NCI-H2107 treated with DMSO at 0.1 percent for 48 hours (cell line): ENCODE results near the gene DCTD.
"Not testable (repeated sequence)": the region's sequence is repeated elsewhere in the genome, so short reads cannot be mapped to it uniquely, and the experiment has no call there.

ENCODE experiments used
- DNase-seq: peaks from one replicate; lab custom pipeline; 2025; ENCODE audit not compliant: unreplicated experiment; lab: John Stamatoyannopoulos, UW

Gene DCTD

DNA sequence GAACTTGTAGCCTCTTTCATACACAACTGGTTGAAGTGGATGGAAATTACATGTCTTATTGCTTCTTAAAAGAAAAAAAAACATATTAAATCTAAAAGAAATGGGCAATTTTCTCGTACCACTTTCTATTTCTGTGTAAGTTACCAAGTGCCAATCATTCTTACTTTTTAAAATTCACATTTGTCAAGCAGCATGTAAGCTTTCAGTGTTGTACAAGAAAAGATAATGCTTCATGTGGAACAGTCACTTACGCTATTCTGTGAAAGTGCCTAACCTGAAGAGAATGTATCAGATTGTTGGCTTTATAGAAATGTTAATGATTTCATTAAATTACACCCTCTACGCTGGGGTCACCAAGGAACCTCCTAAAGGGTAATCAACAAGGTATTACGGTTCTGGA is 4.4 kb upstream of the DCTD start:
- no peak for DNase-seq

DNA sequence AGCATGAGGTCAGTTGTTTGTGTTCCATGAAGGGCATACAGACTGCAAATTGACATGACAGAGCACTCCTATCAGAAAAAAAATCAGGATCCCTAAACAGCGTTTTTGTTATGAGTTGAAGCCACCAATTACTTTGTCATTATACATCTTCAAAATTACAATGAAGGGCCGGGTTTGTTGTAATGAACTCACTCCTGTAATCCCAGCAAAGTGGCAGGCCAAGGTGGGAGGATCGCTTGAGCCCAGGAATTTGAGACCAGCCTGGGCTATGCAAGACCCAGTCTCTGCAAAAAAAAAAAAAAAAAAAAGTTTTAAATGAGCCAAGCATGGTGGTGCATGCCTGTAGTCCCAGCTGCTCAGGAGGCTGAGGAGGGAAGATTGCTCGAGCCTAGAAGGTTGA is 3.5 kb upstream of the DCTD start:
- no peak for DNase-seq

DNA sequence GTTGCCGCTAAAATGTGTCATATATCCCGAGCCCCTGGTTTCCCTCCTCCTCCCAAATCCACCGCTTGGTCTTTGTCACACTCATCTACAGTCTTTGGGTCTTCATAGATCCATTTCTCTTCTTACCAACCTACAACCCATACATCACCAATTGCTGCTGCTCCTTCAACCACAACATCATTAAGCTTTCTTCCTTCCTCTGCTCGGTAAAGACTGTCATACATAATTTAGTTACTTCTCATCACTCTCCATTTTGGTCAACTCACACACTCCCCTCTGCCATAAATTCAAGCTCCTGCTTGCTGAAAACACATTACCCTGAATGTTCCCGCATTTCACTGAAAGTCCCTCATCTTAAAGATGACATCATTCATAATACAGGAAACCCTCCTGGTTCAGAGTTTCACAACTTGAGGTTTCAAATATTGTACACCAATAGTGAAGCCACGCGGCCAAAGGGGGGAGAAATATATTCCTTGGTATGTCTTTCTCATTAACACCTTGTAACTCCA is 1.7 kb upstream of the DCTD start:
- DNase-seq: no peak

DNA sequence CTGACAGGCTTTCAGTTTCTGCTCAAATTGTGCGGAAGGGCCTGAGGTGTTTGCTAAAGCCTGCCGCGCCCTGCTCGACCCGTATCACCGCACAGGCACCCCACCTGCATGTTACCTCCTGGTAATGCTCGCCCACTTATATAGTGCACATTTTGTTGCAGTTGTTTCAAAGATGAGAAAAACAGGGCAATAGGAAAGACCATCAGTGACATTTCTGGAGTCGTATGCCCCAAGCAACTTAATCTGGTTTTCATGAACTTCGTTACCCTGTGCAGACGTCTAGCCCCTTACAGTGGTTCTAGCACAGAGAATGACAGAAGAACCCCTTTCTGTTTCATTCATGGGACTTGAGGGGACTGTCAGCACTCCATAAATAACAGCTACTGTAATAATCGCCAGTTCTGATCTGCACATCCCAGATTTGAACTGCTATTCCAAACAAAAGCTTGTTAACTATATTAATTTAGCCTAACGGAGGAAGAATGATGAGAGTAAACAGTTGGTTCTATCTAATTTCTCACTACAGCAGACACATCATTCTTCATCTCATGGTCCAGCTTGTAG is 940 bp upstream of the DCTD start:
- DNase-seq: no peak

DNA sequence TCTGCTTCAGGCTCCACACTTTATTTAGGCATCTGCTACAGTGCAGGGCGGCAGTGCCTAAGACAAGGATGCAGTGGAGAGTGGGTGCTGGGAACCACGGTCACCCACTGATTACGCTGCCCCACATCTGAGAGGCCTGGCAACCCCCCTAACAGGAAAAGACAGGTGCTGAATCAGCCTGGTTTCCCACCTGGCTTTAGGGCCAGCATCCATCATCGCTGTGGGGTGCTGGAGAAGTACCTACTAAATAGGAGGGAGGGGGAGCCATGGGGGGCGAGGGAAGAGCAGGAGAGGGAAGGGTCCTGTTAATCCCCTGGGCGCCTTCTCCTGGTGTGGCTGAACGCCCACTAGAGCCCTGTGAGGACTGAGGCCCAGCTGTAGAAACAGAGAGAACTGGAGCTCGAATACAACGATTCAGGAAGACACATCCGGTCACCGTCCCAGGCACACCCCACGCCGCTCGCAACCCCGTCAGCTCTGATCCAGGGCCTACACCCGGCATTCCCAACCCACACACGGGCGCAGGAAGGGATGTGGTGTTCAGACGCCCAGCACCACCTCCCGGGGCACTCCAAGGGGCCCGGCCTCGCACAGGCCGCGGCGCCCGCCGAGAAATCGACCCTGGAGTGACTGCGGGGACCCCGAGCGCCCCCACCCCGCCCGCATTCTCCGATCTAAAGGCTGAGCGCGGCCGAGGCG is 554 bp downstream of the DCTD start:
- DNase-seq: no peak

DNA sequence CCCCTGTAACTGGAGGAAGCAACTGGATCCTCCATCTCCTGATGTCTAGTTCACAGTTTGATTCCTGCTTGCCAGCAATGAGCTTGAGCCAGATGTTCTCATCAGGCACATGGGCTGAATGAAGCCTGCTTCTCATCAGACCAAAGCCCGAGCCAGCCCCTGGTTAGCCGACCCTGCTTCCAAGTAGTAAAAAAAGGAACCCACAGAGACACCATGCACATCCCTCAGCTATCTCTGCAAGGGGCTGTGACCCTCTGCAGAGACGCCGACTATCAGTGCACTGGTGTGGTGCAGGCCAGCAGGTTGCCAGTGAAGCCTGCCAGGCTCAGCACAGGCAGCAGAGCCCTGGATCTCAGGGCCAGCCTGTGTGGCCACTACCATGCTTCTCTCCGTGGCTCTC is 2.8 kb downstream of the DCTD start:
- no peak for DNase-seq

DNA sequence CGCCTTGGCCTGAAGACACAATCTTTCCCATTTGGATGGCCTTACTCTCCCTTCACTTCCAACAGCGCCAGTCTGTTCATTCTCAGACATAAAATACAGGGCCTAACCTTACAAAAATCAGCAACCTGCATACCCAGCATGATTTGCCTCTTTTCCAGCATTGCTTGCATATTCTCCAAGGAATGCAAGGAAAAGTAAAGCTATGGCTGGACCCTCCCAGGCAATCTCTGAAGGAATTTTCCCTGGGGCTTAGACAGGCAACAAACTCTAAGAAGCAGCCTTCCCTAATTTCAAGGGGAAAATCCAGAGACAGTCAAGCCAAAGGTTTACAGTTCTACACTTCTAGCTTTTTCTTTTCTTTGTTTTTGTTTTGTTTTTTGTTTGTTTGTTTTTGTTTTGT is 3.6 kb downstream of the DCTD start:
- no peak for DNase-seq

DNA sequence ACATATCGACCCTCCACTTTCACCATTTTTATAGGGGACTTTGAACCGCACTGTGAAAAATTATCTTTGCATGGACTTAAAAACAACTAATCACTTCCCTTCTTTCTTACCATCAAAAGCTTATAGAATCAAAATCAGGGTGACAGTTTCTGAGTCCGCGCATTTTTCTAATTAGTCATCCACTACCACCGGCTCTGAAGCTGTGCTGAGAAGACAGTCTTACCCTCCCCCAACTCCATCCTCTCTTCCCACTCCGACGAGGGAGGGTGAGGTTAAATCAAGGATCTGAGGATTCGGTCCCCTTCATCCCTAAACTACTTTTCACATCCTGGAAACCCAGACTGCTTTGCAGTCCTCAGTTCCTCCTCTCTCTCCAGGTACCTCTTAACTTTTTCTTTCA is 4.2 kb downstream of the DCTD start:
- no peak for DNase-seq

DNA sequence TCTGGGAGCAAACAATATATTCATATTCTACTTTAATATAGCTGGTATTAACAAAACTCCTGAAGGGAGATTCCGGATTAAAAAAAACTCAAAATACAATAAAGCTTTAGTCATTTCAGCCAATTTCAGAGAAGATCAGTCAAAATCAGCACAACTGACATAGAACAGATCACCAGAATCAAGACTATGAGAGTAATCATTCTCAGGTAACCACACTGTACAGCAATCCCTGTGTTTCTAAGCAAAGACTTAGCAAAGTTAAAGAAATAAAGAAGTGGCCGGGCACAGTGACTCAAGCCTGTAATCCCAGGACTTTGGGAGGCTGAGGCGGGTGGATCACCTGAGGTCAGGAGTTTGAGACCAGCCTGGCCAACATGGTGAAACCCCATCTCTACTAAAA is 9.1 kb downstream of the DCTD start:
- DNase-seq: no peak

DNA sequence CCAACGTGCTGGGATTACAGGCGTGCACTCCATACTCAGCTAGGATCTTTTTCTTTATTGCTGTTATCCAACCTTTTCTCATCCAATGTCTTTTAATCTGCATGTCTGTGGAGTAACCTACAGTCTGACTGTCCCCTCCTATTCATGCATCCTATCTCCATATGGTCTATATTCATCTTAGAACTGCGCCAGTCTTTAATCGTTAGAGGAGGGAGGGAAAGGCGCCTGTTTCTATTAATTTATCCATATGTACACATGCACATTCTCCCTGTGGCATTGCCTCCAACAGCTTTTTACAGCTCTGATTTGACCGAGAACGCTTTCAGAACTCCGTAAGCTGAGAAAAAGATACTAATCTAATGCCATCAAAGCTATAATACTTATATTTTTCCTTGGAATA is 9.8 kb downstream of the DCTD start:
- no peak for DNase-seq

DNA sequence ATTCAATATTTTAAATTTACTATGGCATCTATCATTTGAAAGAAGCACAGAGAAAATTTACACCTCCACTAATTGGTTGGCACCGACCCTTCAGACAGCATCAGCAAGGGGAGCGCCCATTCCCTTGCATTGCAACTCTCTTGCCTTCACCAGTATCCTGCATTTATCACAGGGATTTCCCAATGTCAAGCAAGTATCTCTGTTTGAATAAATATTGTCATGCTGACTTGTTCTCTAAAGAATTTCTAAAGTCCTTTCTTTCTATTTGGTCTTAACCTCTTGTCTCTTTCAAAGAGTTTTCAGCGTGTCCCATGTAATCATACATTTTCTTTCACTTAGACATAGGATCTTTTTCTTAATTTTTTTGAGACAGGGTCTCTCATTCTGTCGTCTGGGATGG is 10.4 kb downstream of the DCTD start:
- no peak for DNase-seq

DNA sequence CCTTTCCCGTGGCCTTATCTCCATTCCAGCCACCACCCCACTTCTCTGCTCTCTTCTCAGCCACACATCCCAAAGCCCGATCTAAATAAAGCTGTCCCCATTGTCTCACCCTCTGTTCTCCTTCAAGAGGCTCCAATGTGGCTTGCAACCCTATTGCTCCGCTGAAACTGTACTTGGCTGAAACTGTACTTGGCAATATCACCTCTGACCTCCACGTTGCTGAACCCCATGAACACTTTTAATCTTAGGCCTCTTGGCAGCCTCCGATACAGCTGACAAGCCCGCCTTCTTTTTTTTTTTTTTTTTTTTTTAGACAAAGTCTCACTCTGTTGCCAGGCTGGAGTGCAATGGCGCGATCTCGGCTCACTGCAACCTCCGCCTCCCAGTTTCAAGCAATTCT is 12.1 kb downstream of the DCTD start:
- no peak for DNase-seq

DNA sequence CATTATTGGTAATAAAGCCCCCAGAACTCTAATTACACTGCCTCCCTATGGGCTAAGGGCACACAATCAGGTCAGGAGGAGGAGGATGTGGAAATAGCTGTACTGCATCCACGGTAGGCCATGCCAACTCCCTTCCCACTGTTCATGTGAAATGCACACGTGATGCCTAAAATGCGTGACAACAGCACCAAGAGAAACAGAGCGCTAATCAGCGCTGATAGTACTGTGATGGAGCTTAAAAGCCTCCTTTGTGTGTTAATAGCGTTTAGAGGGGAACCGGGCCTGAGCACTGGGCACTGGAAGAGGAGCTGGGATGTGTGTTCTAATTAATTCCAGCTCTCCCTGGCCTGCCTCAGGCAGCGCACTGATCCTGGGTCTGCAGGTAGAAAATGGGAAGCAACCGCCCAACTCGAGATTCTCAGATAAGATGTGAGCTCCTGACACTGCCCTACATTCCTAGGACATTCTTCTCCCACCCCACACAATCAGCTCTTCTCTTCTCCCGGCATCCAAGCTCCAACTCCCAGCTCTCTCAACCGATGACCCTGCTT is 12.9 kb downstream of the DCTD start:
- DNase-seq: no peak

DNA sequence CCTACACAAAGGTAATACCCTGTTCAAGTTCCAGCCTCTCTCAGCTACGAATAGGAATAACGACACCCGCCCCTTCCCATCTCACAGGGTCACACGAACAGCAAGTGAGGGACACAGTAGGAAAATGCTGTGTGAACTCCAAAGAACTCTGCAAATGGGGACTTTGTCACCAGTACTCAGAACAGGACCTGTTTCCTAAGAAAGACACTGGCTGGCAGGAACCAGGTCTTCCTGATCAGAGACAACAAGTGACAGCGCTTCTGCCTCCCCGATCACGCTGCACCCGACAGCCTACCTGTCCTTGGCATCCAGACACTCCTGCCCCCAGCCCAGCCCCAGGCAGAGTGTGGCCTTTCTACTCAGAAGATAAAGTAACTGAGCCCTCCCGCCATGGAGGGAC is 14.2 kb downstream of the DCTD start:
- no peak for DNase-seq

DNA sequence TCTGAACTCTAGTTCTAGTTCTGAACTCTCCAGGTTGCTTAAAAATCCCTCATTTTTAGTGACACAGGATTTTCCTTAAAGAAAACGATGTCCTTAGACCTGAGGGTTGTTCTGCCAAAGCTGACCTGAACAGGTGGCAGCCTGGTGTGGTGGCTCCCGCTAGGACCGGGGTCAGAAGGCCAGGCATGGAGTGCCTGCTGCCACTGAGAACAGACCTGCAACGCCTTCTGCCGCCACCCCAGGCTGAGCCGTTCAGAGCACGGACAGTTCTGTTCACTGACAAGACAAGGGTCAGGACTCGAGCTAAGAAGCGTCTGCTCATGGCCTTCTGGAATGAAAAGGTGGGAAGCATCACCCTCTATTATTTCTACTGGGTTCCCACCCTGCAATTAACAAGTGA is 15.8 kb downstream of the DCTD start:
- no peak for DNase-seq

DNA sequence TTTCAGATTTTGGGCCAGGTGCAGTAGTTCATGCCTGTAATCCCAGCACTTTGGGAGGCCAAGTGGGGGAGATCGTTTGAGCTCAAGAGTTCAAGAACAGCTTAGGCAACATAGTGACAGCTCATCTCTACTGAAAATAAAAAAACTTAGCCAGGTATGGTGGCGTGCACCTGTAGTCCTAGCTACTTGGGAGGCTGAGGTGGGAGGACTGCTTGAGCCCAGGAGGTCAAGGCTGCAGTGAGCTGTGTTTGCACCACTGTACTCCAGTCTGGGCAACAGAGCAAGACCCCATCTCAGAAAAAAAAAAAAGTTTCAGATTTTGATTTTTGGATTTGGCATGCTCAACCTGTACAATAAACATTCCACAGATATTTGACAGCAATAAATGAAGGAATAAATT is 17.2 kb downstream of the DCTD start:
- DNase-seq: not testable (repeated sequence)

DNA sequence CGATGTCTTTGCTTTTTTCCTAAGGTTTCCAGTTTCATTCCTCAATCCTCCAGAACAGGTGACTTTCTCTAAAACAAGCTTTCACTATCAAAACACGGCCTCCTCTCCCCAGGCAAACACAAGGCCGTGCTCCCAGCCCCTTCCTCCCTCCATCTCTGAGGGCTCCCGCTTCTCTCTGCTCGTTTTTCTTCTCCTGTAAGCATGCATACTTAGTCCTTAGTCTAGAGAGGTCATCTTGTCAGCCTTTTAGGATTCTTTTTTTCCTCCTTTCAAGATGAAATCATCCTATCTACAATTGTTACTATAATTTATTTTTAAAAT is 18.7 kb downstream of the DCTD start:
- no peak for DNase-seq

DNA sequence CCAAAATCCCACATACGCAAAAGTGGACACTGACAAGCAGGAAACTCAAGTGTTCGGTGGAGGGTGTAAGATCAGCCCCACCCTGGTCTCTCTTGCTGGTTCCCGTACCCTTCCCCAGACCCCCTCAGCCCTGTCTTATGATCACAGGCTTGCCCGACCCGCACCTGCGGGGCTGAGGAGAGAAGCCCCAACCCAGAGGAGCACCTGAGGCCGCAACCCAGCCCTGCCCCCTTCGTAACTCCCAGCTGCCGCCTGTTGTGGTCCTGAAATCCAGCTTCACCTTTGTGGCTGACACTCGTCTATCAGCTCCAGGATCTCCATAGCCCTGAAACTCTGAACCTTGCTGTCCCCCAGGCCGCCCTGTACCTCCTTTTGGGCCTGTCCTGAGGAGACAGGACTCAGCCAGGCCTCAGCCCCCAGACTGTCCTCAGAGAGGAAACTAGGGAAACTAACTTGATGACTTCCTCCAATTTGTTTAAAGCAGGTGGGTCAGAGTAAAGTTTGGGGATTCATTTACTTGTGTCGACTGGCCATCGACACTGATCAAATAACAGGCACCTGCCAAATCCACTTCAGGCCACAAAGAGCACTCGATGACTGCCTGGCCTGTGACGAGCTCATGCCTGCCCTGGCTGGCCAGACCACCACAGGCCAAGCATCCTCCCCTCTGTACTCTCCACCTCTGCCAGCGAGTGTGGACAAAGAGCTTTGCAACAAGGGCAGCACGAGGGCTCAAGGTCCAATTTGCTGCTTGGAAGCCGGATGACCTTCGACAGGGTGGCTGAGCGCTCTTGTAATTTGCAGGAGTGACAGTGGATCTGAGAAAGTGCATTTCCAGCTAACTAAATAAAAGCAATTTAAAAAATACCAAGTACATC is 19.3 kb downstream of the DCTD start:
- DNase-seq: no peak

DNA sequence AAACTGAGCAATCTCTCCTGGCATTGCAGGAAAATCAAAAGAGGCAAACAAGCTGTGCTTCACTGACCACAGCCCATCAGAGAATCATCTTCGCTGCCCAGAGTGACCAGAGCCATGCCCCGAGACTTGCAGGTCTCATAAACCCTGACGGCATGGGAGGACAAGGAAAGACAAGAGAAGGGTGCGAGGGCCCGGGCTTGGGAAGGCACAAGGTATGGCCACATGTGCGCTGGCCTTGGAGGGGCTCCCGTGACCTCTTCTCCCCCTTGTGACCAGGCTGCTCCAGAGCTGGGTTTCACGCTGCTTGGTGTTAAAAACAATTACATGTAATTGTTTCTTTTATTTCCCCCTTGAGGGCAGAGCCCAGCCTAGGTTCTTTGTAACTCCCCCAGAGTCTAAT is 20.8 kb downstream of the DCTD start:
- no peak for DNase-seq

DNA sequence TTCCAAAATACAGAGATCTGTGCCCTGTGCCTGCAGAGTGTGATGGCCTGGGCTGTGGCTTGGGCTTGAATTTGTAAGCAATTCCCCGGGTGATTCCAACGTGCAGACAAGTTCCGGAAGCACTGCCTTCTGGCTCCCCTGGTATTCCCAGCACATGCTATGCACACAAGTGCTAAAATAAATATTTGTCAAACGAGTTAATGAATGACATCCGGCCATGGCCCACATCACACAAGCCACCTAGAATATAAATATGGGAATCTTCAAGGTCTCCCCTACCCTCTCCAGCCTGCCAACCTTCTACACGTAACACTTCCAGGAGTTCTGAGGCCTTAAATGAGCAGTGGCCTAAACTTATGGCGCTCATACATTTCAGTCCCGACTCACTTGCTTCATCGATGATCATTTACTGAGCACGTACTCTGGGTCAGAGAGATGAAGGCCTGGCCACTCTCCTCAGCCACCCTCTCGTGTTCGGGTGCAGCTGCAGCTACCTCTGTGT is 21.3 kb downstream of the DCTD start:
- no peak for DNase-seq

DNA sequence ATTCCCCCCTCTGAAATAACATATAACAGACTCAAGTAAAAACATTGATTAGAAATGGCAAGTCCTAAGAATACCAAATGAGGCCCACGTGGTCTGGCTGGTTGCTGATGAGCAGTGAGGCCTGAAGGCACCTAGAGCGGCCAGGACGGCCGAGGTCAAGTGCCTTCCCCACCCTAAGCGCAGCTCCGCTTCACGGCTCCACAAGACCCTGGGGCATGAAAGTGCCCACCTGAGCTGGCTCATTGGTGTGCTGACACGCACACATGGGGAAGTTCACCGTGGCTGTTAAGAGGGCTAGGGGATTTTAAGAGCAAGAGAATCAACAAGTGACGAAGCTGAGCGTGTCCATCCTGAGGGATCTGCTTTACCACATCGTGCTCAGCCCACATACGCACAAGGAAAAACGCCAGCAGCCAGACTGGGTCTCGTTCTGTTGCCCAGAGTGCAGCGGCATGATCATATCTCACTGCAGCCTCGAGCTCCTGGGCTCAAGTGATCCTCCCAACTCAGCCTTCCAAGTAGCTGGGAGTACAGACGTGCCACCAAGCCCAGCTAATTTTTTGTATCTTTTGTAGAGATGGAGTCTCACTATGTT is 22.4 kb downstream of the DCTD start:
- DNase-seq: no peak
